Measurements from ENCODE around the gene TANC1.

TANC1 gene

GRCh38 chr2:158963071-158963470 lies 5.4 kb upstream of the TANC1 start:
- no peak for DNase-seq

GRCh38 chr2:158965107-158965506 lies 3.3 kb upstream of the TANC1 start:
- DNase-seq = no peak

GRCh38 chr2:158965641-158966040 lies 2.8 kb upstream of the TANC1 start:
- no peak for DNase-seq

GRCh38 chr2:158966312-158966711 lies 2.1 kb upstream of the TANC1 start:
- DNase-seq = no peak

GRCh38 chr2:158967114-158967730 lies 1.2 kb upstream of the TANC1 start:
- no peak for DNase-seq

GRCh38 chr2:158967731-158968395 lies 577 bp upstream of the TANC1 start:
- DNase-seq = no peak

- no peak for DNase-seq
These were observed 798 bp downstream of the TANC1 start for GRCh38 chr2:158969162-158969714.

- DNase-seq = no peak
These were observed 1.3 kb downstream of the TANC1 start for GRCh38 chr2:158969715-158970240.

- DNase-seq = no peak
These were observed 1.9 kb downstream of the TANC1 start for GRCh38 chr2:158970241-158970751.

- no peak for DNase-seq
These were observed 4.9 kb downstream of the TANC1 start for GRCh38 chr2:158973116-158973956.

GRCh38 chr2:158975271-158975921 lies 7.0 kb downstream of the TANC1 start:
- no peak for DNase-seq

GRCh38 chr2:158979772-158980171 lies 11.3 kb downstream of the TANC1 start:
- DNase-seq = no peak

GRCh38 chr2:158984604-158985135 lies 16.2 kb downstream of the TANC1 start:
- DNase-seq = no peak

GRCh38 chr2:158988501-158988900 lies 20.1 kb downstream of the TANC1 start:
- DNase-seq = no peak

- no peak for DNase-seq
These were observed 20.7 kb downstream of the TANC1 start for GRCh38 chr2:158989165-158989564.

- DNase-seq = no peak
These were observed 22.2 kb downstream of the TANC1 start for GRCh38 chr2:158990397-158991214.

- DNase-seq = no peak
These were observed 24.6 kb downstream of the TANC1 start for GRCh38 chr2:158993030-158993429.

GRCh38 chr2:158993721-158994587 lies 25.5 kb downstream of the TANC1 start:
- DNase-seq = no peak

GRCh38 chr2:158994920-158995676 lies 26.7 kb downstream of the TANC1 start:
- no peak for DNase-seq

- DNase-seq = no peak
These were observed 27.2 kb downstream of the TANC1 start for GRCh38 chr2:158995677-158996049.
